SK-N-SH treated with all-trans-retinoic acid at 6 μM for 48 hours (cell line): ENCODE measurements around the gene FXYD4.
A peak's percentile ranks its signal among the peaks of the same experiment; 100 is the strongest.

ENCODE experiments used
- ATAC-seq: fragments of 200-7000 bp; cut with Tn5 transposase; 3 replicates; pipeline ENCODE4 v1.9.1; 2020; ENCODE audit warnings: mild to moderate bottlenecking, moderate library complexity
- ARNTL ChIP-seq: fragments of 450-650 bp; formaldehyde crosslinking; IDR thresholded peaks from 2 replicates; pipeline ENCODE4 v1.5.0; 2020; ENCODE audit warnings: low read depth, mild to moderate bottlenecking, moderate library complexity, borderline replicate concordance
- BACH2 ChIP-seq: fragments of 250-450 bp; sonication (Bioruptor Pico); IDR thresholded peaks from 2 replicates; pipeline ENCODE4 v1.9.0; 2021; ENCODE audit warnings: mild to moderate bottlenecking, borderline replicate concordance
- CREB5 ChIP-seq: fragments of 250-450 bp; sonication (Bioruptor Pico); IDR thresholded peaks from 2 replicates; pipeline ENCODE4 v1.5.1; 2020; ENCODE audit warnings: low read depth, mild to moderate bottlenecking, moderate library complexity
- CSDC2 ChIP-seq: fragments of 250-450 bp; sonication (Bioruptor Pico); IDR thresholded peaks from 2 replicates; pipeline ENCODE4 v1.5.0; 2020; ENCODE audit warnings: mild to moderate bottlenecking, moderate library complexity
- CSRNP3 ChIP-seq: fragments of 250-450 bp; sonication (Bioruptor Pico); IDR thresholded peaks from 2 replicates; pipeline ENCODE4 v1.5.1; 2021; ENCODE audit warnings: mild to moderate bottlenecking, moderate library complexity
- ESRRG ChIP-seq: fragments of 250-450 bp; sonication (Bioruptor Pico); IDR thresholded peaks from 2 replicates; pipeline ENCODE4 v1.6.1; 2021; ENCODE audit warnings: mild to moderate bottlenecking
- GLIS3 ChIP-seq: fragments of 250-450 bp; sonication (Bioruptor Pico); IDR thresholded peaks from 2 replicates; pipeline ENCODE4 v1.5.0; 2020; ENCODE audit warnings: mild to moderate bottlenecking, moderate library complexity
- OSR1 ChIP-seq: fragments of 250-450 bp; sonication (Bioruptor Pico); IDR thresholded peaks from 2 replicates; pipeline ENCODE4 v1.8.0; 2022; ENCODE audit warnings: moderate library complexity, mild to moderate bottlenecking, inconsistent platforms
- PATZ1 ChIP-seq: fragments of 250-450 bp; sonication (Bioruptor Pico); IDR thresholded peaks from 2 replicates; pipeline ENCODE4 v1.8.0; 2020; ENCODE audit warnings: mild to moderate bottlenecking, moderate library complexity, borderline replicate concordance
- POU6F1 ChIP-seq: fragments of 250-450 bp; sonication (Bioruptor Pico); IDR thresholded peaks from 2 replicates; pipeline ENCODE4 v1.8.0; 2021; ENCODE audit warnings: low read depth, mild to moderate bottlenecking, moderate library complexity, borderline replicate concordance
- PPARA ChIP-seq: fragments of 250-450 bp; sonication (Bioruptor Pico); IDR thresholded peaks from 2 replicates; pipeline ENCODE4 v1.5.0; 2020; ENCODE audit warnings: mild to moderate bottlenecking, borderline replicate concordance
- RARB ChIP-seq: fragments of 250-450 bp; sonication (Bioruptor Pico); IDR thresholded peaks from 2 replicates; pipeline ENCODE4 v1.8.0; 2021; ENCODE audit warnings: mild to moderate bottlenecking, moderate library complexity
- SNAI2 ChIP-seq: fragments of 250-450 bp; sonication (Bioruptor Pico); IDR thresholded peaks from 2 replicates; pipeline ENCODE4 v1.5.0; 2020; ENCODE audit warnings: mild to moderate bottlenecking, moderate library complexity
- TCF4 ChIP-seq: fragments of 250-450 bp; sonication (Bioruptor Pico); IDR thresholded peaks from 2 replicates; pipeline ENCODE4 v1.8.0; 2021; ENCODE audit warnings: mild to moderate bottlenecking, moderate library complexity, borderline replicate concordance
- TOX ChIP-seq: fragments of 250-450 bp; sonication (Bioruptor Pico); IDR thresholded peaks from 2 replicates; pipeline ENCODE4 v1.8.0; 2021; ENCODE audit warnings: mild to moderate bottlenecking, moderate library complexity, borderline replicate concordance
- TSHZ2 ChIP-seq: fragments of 250-450 bp; sonication (Bioruptor Pico); IDR thresholded peaks from 2 replicates; pipeline ENCODE4 v1.5.0; 2020; ENCODE audit warnings: mild to moderate bottlenecking, moderate library complexity
- ZC3H10 ChIP-seq: fragments of 250-450 bp; sonication (Bioruptor Pico); IDR thresholded peaks from 2 replicates; pipeline ENCODE4 v1.5.1; 2021; ENCODE audit warnings: mild to moderate bottlenecking, moderate library complexity
- ZFP30 ChIP-seq: fragments of 450-650 bp; formaldehyde crosslinking; IDR thresholded peaks from 2 replicates; pipeline ENCODE4 v1.5.0; 2022; ENCODE audit warnings: mild to moderate bottlenecking, moderate library complexity
- ZNF565 ChIP-seq: fragments of 450-650 bp; formaldehyde crosslinking; conservative IDR thresholded peaks from 2 replicates; pipeline ENCODE4 v1.5.0; 2020; ENCODE audit warnings: low read depth, mild to moderate bottlenecking, moderate library complexity
- ZNF70 ChIP-seq: fragments of 450-650 bp; formaldehyde crosslinking; IDR thresholded peaks from 2 replicates; pipeline ENCODE4 v1.5.0; 2020; ENCODE audit warnings: mild to moderate bottlenecking, moderate library complexity
- ZNF8 ChIP-seq: fragments of 450-650 bp; formaldehyde crosslinking; IDR thresholded peaks from 2 replicates; pipeline ENCODE4 v1.5.0; 2020; ENCODE audit warnings: mild to moderate bottlenecking, moderate library complexity

The FXYD4 gene

DNA sequence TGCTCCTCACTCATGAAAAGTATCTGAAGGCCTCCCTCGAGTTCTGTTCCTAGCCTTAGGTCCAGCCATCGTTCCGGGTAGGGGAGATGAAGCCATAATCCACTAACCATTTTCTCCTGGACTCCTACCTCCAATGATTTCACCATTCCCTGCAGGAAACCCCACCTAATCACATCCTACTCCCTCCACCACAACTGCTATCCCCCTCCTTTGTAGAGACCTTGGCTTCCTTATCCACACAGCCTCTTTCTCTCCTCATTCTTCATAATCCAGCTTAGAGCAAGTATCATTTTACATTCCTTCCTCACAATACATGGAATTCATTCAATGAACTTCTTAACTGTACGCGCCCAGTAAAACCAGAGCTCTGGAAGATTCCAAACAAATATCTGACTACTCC lies 18.9 kb downstream of the FXYD4 start:
- no peak for TF ChIP-seq TOX (CRISPR knock-in tag)
- no peak for TF ChIP-seq GLIS3 (CRISPR knock-in tag)
- TF ChIP-seq ZC3H10 (CRISPR knock-in tag), result no peak
- no peak for TF ChIP-seq CREB5 (CRISPR knock-in tag)
- no peak for TF ChIP-seq TCF4
- TF ChIP-seq PPARA (CRISPR knock-in tag), result no peak
- no peak for TF ChIP-seq TSHZ2
- no peak for TF ChIP-seq ZNF8 (CRISPR knock-in tag)
- TF ChIP-seq OSR1, result no peak
- TF ChIP-seq PATZ1 (CRISPR knock-in tag), result no peak
- no peak for TF ChIP-seq BACH2
- no peak for TF ChIP-seq SNAI2 (CRISPR knock-in tag)
- TF ChIP-seq ZNF70, result no peak; the same call in 1 of the 2 replicates
- no peak for TF ChIP-seq ARNTL (CRISPR knock-in tag)
- no peak for TF ChIP-seq CSRNP3 (CRISPR knock-in tag)
- no peak for TF ChIP-seq ZFP30 (CRISPR knock-in tag)
- TF ChIP-seq POU6F1 (CRISPR knock-in tag), result no peak
- no peak for TF ChIP-seq CSDC2 (CRISPR knock-in tag)
- no peak for TF ChIP-seq ZNF565 (CRISPR knock-in tag)
- TF ChIP-seq RARB (CRISPR knock-in tag), result no peak
- no peak for ATAC-seq

DNA sequence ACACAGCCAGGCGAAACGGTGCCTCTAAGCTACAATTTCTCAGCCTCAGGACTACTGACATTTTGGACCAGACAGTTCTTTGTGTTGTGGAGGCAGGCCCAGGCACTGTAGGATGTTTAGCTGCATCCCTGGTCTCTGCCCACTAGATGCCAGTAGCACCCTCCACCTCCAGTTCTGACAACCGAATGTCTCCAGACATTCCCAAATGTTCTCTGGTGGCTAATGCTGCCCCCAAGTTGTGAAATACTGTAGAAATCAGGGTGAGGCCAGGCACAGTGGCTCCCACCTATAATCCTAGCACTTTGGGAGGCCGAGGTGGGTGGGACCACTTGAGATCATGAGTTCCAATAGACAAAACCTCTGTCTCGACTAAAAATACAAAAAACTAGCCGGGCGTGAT lies 19.3 kb downstream of the FXYD4 start:
- ATAC-seq, result peak; percentile 84
- no peak for TF ChIP-seq ESRRG (CRISPR knock-in tag)
- TF ChIP-seq OSR1, result no peak
- TF ChIP-seq ZC3H10 (CRISPR knock-in tag), result no peak
- no peak for TF ChIP-seq CSDC2 (CRISPR knock-in tag)
- no peak for TF ChIP-seq TSHZ2
- TF ChIP-seq, all 23 proteins: peak for 0
